ENCODE measurements around the gene RFPL2. TPM values are rescaled to one million over a fixed set of nuclear protein-coding genes. Genes with fewer than 3 reads are reported as not detected.
"Not testable (repeated sequence)": the region's sequence is repeated elsewhere in the genome, so short reads cannot be mapped to it uniquely, and the experiment has no call there.

The RFPL2 gene
- total RNA-seq, 2 experiments from 2014 or later: not detected

DNA sequence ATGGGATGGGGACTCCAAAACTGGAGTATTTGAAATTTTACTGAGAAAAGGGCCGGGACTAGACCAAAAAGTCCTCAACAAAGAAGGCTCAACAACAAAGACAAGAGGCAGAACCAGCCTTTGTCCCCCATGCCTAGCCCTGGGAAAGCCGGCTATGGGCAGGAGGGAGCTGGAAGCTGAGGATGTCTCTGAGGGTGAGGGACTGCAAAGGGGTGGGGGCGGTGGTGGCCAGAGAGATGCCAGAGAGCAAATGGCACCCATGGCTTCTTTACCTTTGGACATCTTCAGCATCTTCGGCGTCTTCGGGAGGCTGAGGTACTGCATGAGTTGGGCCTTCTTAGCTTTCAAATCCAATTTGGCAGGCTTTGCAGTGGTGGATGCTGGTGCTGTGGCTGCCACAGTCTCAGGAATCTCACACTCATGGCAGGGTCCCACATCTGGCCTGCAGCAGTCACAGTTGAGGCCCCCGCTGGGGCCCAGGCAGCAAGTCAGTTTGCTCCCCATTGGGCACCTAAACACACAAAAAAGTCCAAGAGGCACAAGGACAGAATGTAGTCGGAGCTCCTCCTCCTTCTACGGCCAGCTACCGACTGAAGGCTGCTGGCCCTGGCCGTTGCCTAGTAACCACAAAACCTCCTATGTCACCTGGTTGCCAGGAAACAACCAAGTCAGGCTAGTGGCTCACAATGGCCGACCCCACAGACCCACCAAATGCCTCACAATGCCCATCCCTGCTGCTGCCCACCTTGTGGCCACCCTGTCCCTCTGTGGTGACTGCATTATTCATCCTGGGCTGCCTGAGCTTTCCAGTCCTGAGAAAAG, 46.0 kb downstream of the RFPL2 start, which contains the start of gene C22orf42:
Gene C22orf42, minus strand, starts transcription at position 592 of the 822 bp plus-strand sequence. Its CDS starts 88 bp downstream, at position 504.
- Mint-ChIP-seq H3K4me3 (no peak within 1 kb of the TSS), H3K27me3 (peaks cover 9% of the 10 kb centered on the region), H3K4me1 (peaks cover 1% of the 10 kb centered on the region), H3K36me3 (no peaks in the 10 kb centered on the region), H3K27ac (no peak within 1 kb of the TSS), H3K9me3 (no peaks in the 10 kb centered on the region)
- no peak for DNase-seq

GRCh38 chr22:32157632-32158031, 47.2 kb downstream of the RFPL2 start:
- H3K4me1 Mint-ChIP-seq, H3K9me3 Mint-ChIP-seq, DNase-seq, H3K27me3 Mint-ChIP-seq, H3K36me3 Mint-ChIP-seq, H3K4me3 Mint-ChIP-seq, H3K27ac Mint-ChIP-seq: not testable (repeated sequence)

- not testable (repeated sequence) for H3K27me3 Mint-ChIP-seq, H3K9me3 Mint-ChIP-seq, H3K36me3 Mint-ChIP-seq, DNase-seq, H3K4me3 Mint-ChIP-seq, H3K4me1 Mint-ChIP-seq, H3K27ac Mint-ChIP-seq
Measured at GRCh38 chr22:32154727-32155126, 50.1 kb downstream of the RFPL2 start.

DNA sequence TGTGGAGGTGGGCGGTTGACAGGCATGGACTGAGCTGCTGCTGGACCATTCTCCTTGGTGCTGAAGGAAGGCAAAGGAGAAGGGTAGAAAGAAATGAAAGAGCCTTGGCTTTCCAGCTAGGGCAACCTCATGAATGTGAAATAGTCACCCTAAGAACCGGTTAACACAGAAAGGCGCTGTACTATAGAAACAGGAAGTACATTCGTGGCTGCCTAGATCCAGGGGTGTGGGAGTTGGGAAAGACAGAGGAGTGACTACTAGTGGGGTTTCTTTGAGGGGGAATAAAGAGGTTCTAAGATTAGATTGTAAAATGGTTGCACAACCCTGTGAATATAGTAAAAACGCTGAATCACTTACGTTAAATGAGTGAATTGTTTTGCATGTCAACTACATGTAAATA, 53.2 kb downstream of the RFPL2 start:
- not testable (repeated sequence) for H3K9me3 Mint-ChIP-seq, H3K36me3 Mint-ChIP-seq, H3K4me3 Mint-ChIP-seq, H3K4me1 Mint-ChIP-seq, H3K27me3 Mint-ChIP-seq, DNase-seq, H3K27ac Mint-ChIP-seq

GRCh38 chr22:32150647-32151046, 54.2 kb downstream of the RFPL2 start:
- DNase-seq: not testable (repeated sequence)

DNA sequence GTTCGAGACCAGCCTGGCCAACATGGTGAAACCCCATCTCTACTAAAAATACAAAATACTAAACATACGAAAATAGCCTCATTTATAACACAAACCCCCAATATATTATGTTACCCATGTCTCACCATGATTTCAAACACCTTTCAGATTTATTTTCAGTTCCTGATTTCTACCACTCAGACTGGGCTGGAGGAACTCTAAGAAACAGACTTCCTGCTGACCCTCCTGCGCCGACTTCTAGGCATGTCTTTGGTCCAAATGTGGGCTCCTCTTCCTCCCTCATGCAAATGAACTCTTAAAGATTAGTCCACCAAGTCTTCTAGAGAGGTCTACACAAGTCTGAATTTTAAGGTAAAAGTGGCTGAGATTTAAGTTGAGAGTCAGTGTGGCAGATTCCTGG, 56.5 kb downstream of the RFPL2 start:
- H3K4me3 Mint-ChIP-seq, DNase-seq, H3K27ac Mint-ChIP-seq, H3K36me3 Mint-ChIP-seq, H3K9me3 Mint-ChIP-seq, H3K27me3 Mint-ChIP-seq: not testable (repeated sequence)
- peaks cover 17% of the 10 kb centered on the region for H3K4me1 Mint-ChIP-seq

More at GRCh38 chr22:32150647-32151046, 54.2 kb downstream of the RFPL2 start:
- not testable (repeated sequence) for H3K27me3 Mint-ChIP-seq, H3K4me3 Mint-ChIP-seq, H3K9me3 Mint-ChIP-seq, H3K4me1 Mint-ChIP-seq, H3K36me3 Mint-ChIP-seq, H3K27ac Mint-ChIP-seq

DNA sequence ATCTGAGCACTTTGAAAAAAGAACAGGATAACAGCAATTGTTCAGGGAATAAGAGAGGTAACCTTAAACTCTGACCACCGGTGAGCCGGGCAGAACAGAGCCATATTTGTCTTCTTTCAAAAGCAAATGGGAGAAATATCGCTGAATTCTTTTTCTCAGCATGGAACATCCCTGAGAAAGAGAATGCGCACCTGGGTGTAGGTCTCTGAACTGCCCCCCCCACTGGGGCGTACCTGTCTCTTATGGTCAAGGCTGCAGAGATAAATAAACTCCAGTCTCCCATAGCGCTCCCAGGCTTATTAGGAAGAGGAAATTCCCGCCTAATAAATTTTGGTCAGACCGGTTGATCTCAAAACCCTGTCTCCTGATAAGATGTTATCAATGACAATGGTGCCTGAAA, 57.7 kb downstream of the RFPL2 start:
- not testable (repeated sequence) for DNase-seq, H3K4me3 Mint-ChIP-seq, H3K36me3 Mint-ChIP-seq, H3K27ac Mint-ChIP-seq, H3K27me3 Mint-ChIP-seq, H3K9me3 Mint-ChIP-seq
- H3K4me1 Mint-ChIP-seq: peaks cover 29% of the 10 kb centered on the region

- Mint-ChIP-seq H3K9me3 (peaks cover 8% of the 10 kb centered on the region), H3K27ac (peak overlapping the region; percentile 0), H3K27me3 (peaks cover 4% of the 10 kb centered on the region), H3K4me1 (peaks cover 41% of the 10 kb centered on the region), H3K36me3 (peaks cover 2% of the 10 kb centered on the region), H3K4me3 (no peak overlapping the region)
- no peak for DNase-seq
Measured at GRCh38 chr22:32144496-32145274, 60.2 kb downstream of the RFPL2 start.

- Mint-ChIP-seq H3K27ac (peak overlapping the region; percentile 89), H3K27me3 (no peaks in the 10 kb centered on the region), H3K4me1 (peaks cover 53% of the 10 kb centered on the region), H3K36me3 (peaks cover 4% of the 10 kb centered on the region), H3K4me3 (peak overlapping the region; percentile 33), H3K9me3 (peaks cover 6% of the 10 kb centered on the region)
- peak; percentile 56 for DNase-seq
Measured at GRCh38 chr22:32142600-32142999, 62.3 kb downstream of the RFPL2 start.

DNA sequence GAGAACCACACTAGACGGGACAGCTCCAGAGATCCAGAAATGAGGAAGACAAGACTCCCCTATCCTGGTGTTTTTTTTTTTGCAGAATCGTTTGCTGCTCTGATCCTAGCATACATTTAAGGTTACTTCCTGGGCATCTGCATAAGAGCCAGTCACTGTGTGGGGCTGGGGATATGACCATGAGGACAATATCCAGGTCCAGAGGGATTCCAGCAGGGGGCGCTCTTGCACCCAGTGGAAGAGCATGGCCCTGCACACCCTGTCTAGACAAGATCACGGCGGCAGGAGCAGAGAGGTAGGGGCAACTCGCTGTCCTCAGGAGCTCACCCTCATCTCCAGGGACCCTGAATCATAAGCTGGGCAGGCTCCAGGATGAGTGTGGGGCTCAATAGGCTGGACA, 64.2 kb downstream of the RFPL2 start:
- H3K4me3 Mint-ChIP-seq, H3K27me3 Mint-ChIP-seq, H3K36me3 Mint-ChIP-seq, DNase-seq, H3K9me3 Mint-ChIP-seq, H3K27ac Mint-ChIP-seq: not testable (repeated sequence)
- peaks cover 59% of the 10 kb centered on the region for H3K4me1 Mint-ChIP-seq

Other genes starting within 250 kb of the RFPL2 start
- not detected for gene SLC5A1, start 161.8 kb downstream of the RFPL2 start, total RNA-seq
- not detected for gene C22orf42, start 45.8 kb downstream of the RFPL2 start, total RNA-seq
- gene SLC5A4, start 50.3 kb upstream of the RFPL2 start, total RNA-seq: not detected
- not detected for gene RFPL3, start 152.8 kb upstream of the RFPL2 start, total RNA-seq
- gene RTCB, start 207.2 kb upstream of the RFPL2 start, total RNA-seq: 100 to 1,000 TPM; 102 to 105 TPM